SK-N-SH (cell line): ENCODE data around the gene CANX. TPM values are rescaled to one million over a fixed set of nuclear protein-coding genes. Genes with fewer than 3 reads are reported as not detected.
A peak's percentile ranks its signal among the peaks of the same experiment; 100 is the strongest.

Experiments
- CTCF ChIP-seq: fragments of 200-600 bp; sonication (generic); IDR thresholded peaks from 2 replicates; pipeline ENCODE4 v1.6.1; 2017; ENCODE audit warnings: antibody characterized with exemption, mild to moderate bottlenecking, moderate library complexity
- ELF1 ChIP-seq: IDR thresholded peaks from 2 replicates; pipeline ENCODE4 v1.4.0; 2012
- FOSL2 ChIP-seq: IDR thresholded peaks from 2 replicates; pipeline ENCODE4 v1.4.0; 2012; ENCODE audit warnings: low read depth, mild to moderate bottlenecking, moderate library complexity, borderline replicate concordance
- FOXM1 ChIP-seq: IDR thresholded peaks from 2 replicates; pipeline ENCODE4 v1.4.0; 2012; ENCODE audit warnings: low read depth, mild to moderate bottlenecking
- GABPA ChIP-seq: IDR thresholded peaks from 2 replicates; pipeline ENCODE4 v1.4.0; 2012; ENCODE audit warnings: low read depth, mild to moderate bottlenecking
- GATA2 ChIP-seq: sonication (generic); formaldehyde crosslinking; IDR thresholded peaks from 2 replicates; pipeline ENCODE4 v1.5.0; 2020; ENCODE audit warnings: mild to moderate bottlenecking, missing genetic modification reagents
- JUND ChIP-seq: IDR thresholded peaks from 2 replicates; pipeline ENCODE4 v1.4.0; 2012
- MAX ChIP-seq: IDR thresholded peaks from 2 replicates; pipeline ENCODE4 v1.4.0; 2012; ENCODE audit warnings: low read depth
- MEF2A ChIP-seq: IDR thresholded peaks from 2 replicates; pipeline ENCODE4 v1.4.0; 2012; ENCODE audit warnings: low read depth, borderline replicate concordance
- NFIC ChIP-seq: IDR thresholded peaks from 2 replicates; pipeline ENCODE4 v1.4.0; 2012; ENCODE audit warnings: borderline replicate concordance
- PBX3 ChIP-seq: IDR thresholded peaks from 2 replicates; pipeline ENCODE4; 2012
- REST ChIP-seq: IDR thresholded peaks from 2 replicates; pipeline ENCODE4 v1.6.1; 2012; ENCODE audit warnings: mild to moderate bottlenecking, low read depth, low read length, moderate library complexity
- RXRA ChIP-seq: IDR thresholded peaks from 2 replicates; pipeline ENCODE4 v1.4.0; 2012; ENCODE audit warnings: low read depth, mild to moderate bottlenecking, borderline replicate concordance
- SIN3A ChIP-seq: IDR thresholded peaks from 2 replicates; pipeline ENCODE4 v1.6.1; 2012; ENCODE audit warnings: low read depth, mild to moderate bottlenecking, low read length, moderate library complexity, borderline replicate concordance
- TAF1 ChIP-seq: IDR thresholded peaks from 2 replicates; pipeline ENCODE4 v1.6.1; 2012; ENCODE audit warnings: low read depth, mild to moderate bottlenecking, low read length, moderate library complexity, borderline replicate concordance
- TEAD4 ChIP-seq: IDR thresholded peaks from 2 replicates; pipeline ENCODE4 v1.4.0; 2012; ENCODE audit warnings: mild to moderate bottlenecking, borderline replicate concordance; ENCODE audit not compliant: insufficient read depth
- USF1 ChIP-seq: IDR thresholded peaks from 2 replicates; pipeline ENCODE4 v1.4.0; 2012; ENCODE audit warnings: low read depth, borderline replicate concordance
- USF2 ChIP-seq: fragments of 150-350 bp; IDR thresholded peaks from 2 replicates; pipeline ENCODE4 v1.6.1; 2017; ENCODE audit warnings: antibody characterized with exemption, low read length, low read depth, borderline replicate concordance
- YY1 ChIP-seq: IDR thresholded peaks from 2 replicates; pipeline ENCODE4 v1.4.0; 2012; ENCODE audit warnings: low read depth, mild to moderate bottlenecking
- ZBTB33 ChIP-seq: IDR thresholded peaks from 2 replicates; pipeline ENCODE4 v1.4.0; 2012; ENCODE audit warnings: low read depth, borderline replicate concordance
- polyA plus RNA-seq, 3 experiments: library from polyadenylated mRNA; depleted of rRNA; stranded (reverse); fragments of >200 nt; gene quantifications; 2 replicates each; pipeline ENCODE4 v1.2.3, GENCODE V29; 2012

The CANX gene
- polyA plus RNA-seq, 1 of the 3 experiments (the other 2 are of a cell fraction) = 215 TPM

- TF ChIP-seq USF1 (no peak; the same call in 1 of the 2 replicates), GABPA (peak; percentile 70), ZBTB33 (no peak), USF2 (peak; percentile 36; the same call in 1 of the 2 replicates), RXRA (no peak), TEAD4 (no peak; the same call in 1 of the 2 replicates), NFIC (no peak), MEF2A (no peak), GATA2 (CRISPR knock-in tag) (no peak), YY1 (peak; percentile 94), FOXM1 (no peak), JUND (no peak; the same call in 1 of the 2 replicates), SIN3A (0 out of 2 replicates have a peak, but pooled peaks have one; percentile 28), CTCF (no peak), REST (0 out of 2 replicates have a peak, but pooled peaks have one; percentile 37), PBX3 (peak; percentile 99), MAX (0 out of 2 replicates have a peak, but pooled peaks have one; percentile 10), ELF1 (peak; percentile 64), FOSL2 (no peak), TAF1 (peak; percentile 98)
Measured at GRCh38 chr5:179732412-179732917, 33.7 kb downstream of the CANX start, which contains the start of gene MAML1 (continued).
